ENCODE data around the gene EPB41L5.
"Not testable (repeated sequence)": the region's sequence is repeated elsewhere in the genome, so short reads cannot be mapped to it uniquely, and the experiment has no call there.

Gene EPB41L5

GRCh38 chr2:120012771-120013596 is at the start of gene EPB41L5:
TSS of gene EPB41L5 (plus strand) at chr2:120013077. CDS start at chr2:120019085, 6,008 bp downstream.
- peak; percentile 87 for DNase-seq

DNA sequence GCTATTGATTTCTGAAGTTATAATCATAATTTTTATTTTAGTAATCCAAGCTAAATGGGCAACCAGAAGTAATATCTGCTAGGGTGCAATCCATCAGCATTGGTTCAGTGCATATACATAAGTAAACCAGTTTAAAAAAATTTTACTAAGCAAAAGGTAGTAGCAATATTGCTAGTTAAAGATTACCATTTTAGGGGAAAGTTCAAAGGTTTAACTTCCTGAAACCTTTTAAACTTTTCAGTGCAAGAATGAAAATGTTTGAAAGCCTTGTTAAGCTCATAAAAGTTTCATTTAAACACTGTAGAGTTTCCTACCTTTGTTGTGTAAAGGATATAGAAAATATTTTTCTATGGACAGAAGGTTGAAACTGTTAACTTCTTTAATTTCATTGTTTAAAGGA is 31.0 kb upstream of the EPB41L5 start:
- no peak for DNase-seq
- TF ChIP-seq POLR2A (IDR thresholded peaks at IDR 0.05; ENCODE audit: low read length) (no peak), GATA1 (IDR thresholded peaks at IDR 0.05; ENCODE audit: low read depth, low read length) (no peak)

More at GRCh38 chr2:120012771-120013596, at the start of gene EPB41L5:
- TF ChIP-seq GATA1 (IDR thresholded peaks at IDR 0.05; ENCODE audit: low read depth, low read length) (no peak), POLR2A (IDR thresholded peaks at IDR 0.05; ENCODE audit: low read length) (no peak)

DNA sequence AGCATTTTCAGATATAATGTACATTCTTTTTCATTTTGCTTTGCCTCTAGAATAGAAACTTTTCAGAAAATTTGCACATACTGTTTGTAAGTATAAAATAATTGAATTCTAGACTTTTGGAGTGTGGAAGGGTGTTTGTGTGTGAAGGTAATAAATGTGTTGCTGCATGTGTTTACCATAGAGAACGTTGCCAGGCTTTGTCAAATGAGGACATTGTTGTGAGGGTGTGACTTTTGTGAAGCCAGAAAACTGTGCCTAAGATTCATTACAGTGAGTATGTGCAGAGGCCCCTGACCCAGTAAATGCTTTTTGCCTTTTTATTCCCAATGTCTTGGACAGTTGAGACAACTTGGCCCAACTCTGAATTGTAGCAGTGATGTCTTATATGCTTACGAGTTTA is 30.4 kb upstream of the EPB41L5 start:
- DNase-seq, result no peak
- TF ChIP-seq POLR2A (IDR thresholded peaks at IDR 0.05; ENCODE audit: low read length) (no peak), GATA1 (IDR thresholded peaks at IDR 0.05; ENCODE audit: low read depth, low read length) (no peak)

- TF ChIP-seq POLR2A (IDR thresholded peaks at IDR 0.05; ENCODE audit: low read length) (no peak), GATA1 (IDR thresholded peaks at IDR 0.05; ENCODE audit: low read depth, low read length) (no peak)
- no peak for DNase-seq
These were observed 29.8 kb upstream of the EPB41L5 start for GRCh38 chr2:119983108-119983507.

- no peak for DNase-seq
These were observed 16.7 kb upstream of the EPB41L5 start for GRCh38 chr2:119996148-119996547.

GRCh38 chr2:119996896-119997891 is 15.7 kb upstream of the EPB41L5 start:
- DNase-seq, result not testable (repeated sequence)

More at GRCh38 chr2:119996148-119996547, 16.7 kb upstream of the EPB41L5 start:
- TF ChIP-seq POLR2A (IDR thresholded peaks at IDR 0.05; ENCODE audit: low read length), result no peak
- TF ChIP-seq GATA1 (IDR thresholded peaks at IDR 0.05; ENCODE audit: low read depth, low read length), result no peak

DNA sequence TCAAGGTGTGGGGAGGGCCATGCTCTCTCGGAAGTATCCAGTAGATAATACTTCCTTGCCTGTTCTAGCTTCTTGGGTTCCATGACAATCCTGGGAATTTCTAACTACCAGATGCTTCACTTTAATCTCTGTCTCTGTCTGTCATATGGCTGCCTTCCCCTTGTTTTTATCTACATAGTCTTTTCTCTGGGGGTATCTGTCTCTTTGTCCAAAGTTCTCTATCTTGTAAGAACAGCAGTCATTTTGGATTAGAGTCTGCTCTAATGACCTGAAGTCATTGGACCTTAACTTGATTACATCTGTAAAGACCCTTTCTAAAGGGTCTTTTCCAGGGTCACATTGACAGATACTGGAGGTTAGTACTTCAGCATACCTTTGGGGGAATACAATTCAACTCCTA is 11.4 kb upstream of the EPB41L5 start:
- no peak for TF ChIP-seq POLR2A (IDR thresholded peaks at IDR 0.05; ENCODE audit: low read length)
- no peak for TF ChIP-seq GATA1 (IDR thresholded peaks at IDR 0.05; ENCODE audit: low read depth, low read length)

DNA sequence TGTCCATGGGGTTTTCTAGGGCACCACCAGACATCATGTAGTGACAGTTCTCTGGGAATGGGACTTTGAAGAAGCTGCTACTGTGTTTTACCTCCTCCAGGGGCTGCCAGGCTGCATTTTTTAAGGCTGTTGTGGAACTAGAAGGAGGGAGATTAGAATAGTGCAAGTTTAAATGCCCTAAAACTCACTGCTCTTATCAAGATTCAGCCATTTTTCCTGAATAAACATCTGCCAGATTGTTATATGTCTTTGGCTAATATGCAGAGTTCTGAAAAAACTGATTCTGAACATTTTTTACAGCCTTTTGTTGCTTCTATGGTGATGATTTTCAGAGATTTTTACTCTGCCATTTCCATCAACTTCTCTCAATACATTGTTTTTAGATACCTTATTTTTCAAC is 8.6 kb upstream of the EPB41L5 start:
- TF ChIP-seq GATA1 (IDR thresholded peaks at IDR 0.05; ENCODE audit: low read depth, low read length) (no peak), POLR2A (IDR thresholded peaks at IDR 0.05; ENCODE audit: low read length) (no peak)
- no peak for DNase-seq

More for the DNA sequence above, 11.4 kb upstream of the EPB41L5 start:
- no peak for DNase-seq

GRCh38 chr2:120005834-120006521 is 6.9 kb upstream of the EPB41L5 start:
- TF ChIP-seq POLR2A (IDR thresholded peaks at IDR 0.05; ENCODE audit: low read length), result no peak
- no peak for DNase-seq

- DNase-seq, result no peak
- TF ChIP-seq POLR2A (IDR thresholded peaks at IDR 0.05; ENCODE audit: low read length) (no peak), GATA1 (IDR thresholded peaks at IDR 0.05; ENCODE audit: low read depth, low read length) (no peak)
These were observed 5.0 kb upstream of the EPB41L5 start for GRCh38 chr2:120007851-120008250.

- no peak for TF ChIP-seq GATA1 (IDR thresholded peaks at IDR 0.05; ENCODE audit: low read depth, low read length)
- DNase-seq, result no peak
These were observed 514 bp upstream of the EPB41L5 start for GRCh38 chr2:120012363-120012762.

DNA sequence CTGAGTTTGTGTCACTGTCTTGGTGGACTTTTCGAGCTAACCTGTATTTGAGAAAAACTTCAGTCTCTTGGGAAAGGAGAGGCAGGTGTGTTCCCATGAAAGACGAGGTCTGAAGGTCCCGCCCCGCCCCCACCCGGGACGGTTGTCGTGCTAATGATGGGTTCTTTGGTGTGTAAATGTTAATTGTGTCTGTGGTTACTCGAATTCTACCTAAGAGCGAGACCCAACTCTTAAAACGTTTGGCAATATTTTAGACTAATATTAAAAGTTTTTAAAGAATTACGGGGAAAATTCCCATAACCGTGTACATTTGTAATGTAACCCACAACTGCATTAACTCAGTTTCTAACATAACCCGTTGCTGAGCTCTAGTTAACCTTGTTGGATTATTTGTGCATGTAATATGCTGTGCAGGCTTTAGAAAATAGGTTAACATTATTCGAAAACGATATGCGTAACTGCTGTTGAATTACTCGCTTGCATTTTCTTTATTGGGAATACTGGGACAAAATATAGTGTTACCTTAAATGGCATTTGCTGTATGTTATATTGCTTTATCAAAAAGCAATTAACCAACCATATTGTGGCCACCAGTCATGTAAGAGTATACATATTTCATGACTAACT is 833 bp downstream of the EPB41L5 start:
- DNase-seq, result no peak
- TF ChIP-seq GATA1 (IDR thresholded peaks at IDR 0.05; ENCODE audit: low read depth, low read length) (no peak), POLR2A (IDR thresholded peaks at IDR 0.05; ENCODE audit: low read length) (no peak)

DNA sequence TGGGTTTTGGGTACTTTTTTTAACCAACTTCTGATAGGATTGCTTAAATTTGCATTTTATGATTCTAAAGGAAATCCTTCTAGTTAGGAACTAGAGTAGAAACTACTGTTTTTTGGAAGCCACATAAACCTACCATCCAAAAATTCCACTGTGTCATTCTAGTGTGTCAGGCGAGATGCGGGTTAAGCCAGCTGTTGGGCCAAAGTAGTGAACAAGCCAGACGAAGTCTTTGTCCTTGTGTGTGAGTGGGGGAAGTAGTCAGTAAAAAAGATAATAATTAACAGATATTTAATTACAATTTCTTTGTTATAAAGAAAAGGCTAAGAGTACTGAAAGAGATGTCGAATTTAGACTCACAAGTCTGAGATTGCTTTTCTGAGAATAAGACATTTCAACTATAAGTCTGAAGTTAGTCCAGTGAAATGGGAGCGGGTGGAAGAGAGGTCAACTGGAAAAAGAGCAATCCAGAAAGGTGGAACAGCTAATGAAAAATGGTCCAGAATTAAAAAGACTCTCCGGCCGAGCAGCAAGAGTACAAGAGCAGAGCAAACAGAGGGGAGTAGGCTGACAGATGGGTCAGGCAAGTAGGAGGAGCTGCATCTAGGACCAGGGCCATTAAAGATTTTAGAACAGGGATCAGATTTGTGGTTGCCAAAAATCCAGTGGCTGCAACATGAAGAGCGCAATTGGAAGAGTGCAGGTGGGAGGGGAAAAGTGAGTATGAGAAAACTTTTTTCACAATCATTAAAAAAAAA is 1.5 kb downstream of the EPB41L5 start:
- DNase-seq, result no peak
- no peak for TF ChIP-seq GATA1 (IDR thresholded peaks at IDR 0.05; ENCODE audit: low read depth, low read length)
- TF ChIP-seq POLR2A (IDR thresholded peaks at IDR 0.05; ENCODE audit: low read length), result no peak

Data from erythroblast (primary cell).